PC-3 (cell line): Measurements from ENCODE around the gene DNAJB5.

Experiments
- CTCF ChIP-seq: fragments of 300-600 bp; sonication (generic); conservative IDR thresholded peaks from 2 replicates; pipeline ENCODE4 v1.5.1; 2017; ENCODE audit warnings: antibody characterized with exemption, low read depth, mild to moderate bottlenecking, low read length
- EZH2phosphoT487 ChIP-seq: fragments of 300-600 bp; sonication (generic); IDR thresholded peaks from 2 replicates; pipeline ENCODE4 v1.6.1; 2018; ENCODE audit warnings: mild to moderate bottlenecking, antibody characterized with exemption, low read length, borderline replicate concordance

- TF ChIP-seq CTCF (no peak), EZH2phosphoT487 (no peak)
Observed at GRCh38 chr9:34996181-34996904, 6.8 kb downstream of the DNAJB5 start.
